ENCODE results near the gene CNTN3. TPM values are rescaled to one million over a fixed set of nuclear protein-coding genes. Genes with fewer than 3 reads are reported as not detected.

The CNTN3 gene
- 8.0 TPM for polyA plus RNA-seq (2013, experiment 1 of 2; ENCODE audit: insufficient read length)
- 7.3 TPM for polyA plus RNA-seq (2013, experiment 2 of 2; ENCODE audit: insufficient read length)

DNA sequence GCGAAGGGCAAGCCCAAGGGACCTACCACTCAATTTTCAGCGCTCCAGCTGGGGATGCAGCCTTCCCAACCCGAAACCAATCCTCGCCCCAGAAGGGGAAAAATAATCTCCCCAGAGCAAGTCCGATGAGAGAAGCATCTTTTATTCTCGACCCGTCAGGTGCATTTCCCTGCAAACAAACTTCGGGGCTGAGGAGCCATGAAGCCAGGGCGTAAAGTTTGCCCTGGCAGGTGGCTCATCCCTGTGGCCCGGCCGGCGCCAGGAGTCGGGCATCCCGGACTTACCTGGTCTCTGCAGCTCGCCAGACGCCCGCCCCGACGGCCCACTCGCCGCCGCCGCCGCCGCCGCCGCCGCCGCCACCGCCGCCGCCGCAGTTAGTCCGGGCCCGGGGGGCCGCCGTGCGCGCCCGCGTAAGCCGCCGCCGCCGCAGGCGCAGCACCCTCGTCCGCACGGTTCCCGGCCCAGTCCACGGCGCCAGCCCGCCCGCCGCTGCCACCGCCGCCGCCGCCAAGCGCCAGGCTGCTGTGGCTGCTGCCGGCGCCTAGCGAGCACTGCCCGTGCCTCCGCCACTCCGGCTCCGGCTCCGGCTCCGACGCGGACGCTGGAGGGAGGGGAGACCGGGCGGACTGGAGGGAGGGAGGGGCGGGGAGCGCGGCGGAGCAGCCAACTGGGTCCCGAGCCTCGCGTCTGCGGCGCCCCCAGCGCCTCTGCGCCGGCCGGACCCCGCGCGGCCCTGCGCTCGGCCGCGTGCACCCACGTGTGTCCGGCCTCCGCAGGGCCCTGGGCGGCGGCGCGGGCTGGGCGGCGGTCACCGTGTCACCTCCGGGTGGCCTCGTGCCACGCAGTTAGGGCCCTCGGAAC is at the start of gene CNTN3:
Gene CNTN3 (minus strand): TSS at position 553 of the 861 bp plus-strand sequence. CDS start 93,547 bp downstream, outside the sequence.
- peak; percentile 66 for DNase-seq

DNA sequence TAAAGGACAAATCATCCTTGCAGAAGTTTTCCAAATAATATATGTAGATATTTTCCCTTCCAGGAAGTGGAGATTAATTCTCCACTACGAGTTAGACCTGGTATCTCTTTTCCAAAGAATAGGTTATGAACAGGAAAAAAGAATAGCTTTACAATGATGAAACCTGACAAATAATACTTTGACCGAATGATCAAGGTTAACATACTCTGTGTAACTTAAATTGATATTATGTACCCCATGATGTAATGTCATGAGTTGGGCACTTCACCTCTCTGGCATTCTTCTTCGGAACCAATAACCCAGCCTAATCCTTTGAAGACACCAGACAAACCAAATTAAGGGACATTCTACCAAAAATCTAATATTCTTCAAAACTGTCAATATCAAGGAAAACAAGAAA is 48.7 kb upstream of the CNTN3 start:
- no peak for DNase-seq

DNA sequence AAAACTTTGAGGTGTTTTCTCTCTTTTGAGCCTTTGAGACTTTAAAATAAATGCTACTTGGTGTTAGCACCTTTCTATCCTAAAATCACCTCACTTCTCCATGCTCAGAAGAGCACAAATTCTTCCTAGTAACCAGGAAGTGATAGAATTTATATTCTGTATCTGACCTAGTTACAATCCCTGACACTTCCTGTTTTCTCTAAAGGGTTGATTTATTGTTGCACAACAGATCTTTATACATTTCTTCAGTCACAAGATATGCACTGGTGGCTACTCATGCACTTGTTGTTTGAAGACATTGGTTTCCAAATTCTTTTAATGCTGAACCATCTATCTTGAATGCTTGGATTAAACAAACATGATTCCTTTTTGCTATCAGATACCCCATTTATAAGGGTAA is 47.2 kb upstream of the CNTN3 start:
- DNase-seq = no peak

GRCh38 chr3:74651885-74652284 is 37.4 kb upstream of the CNTN3 start:
- no peak for DNase-seq

GRCh38 chr3:74651292-74651691 is 36.8 kb upstream of the CNTN3 start:
- DNase-seq = peak; percentile 30

DNA sequence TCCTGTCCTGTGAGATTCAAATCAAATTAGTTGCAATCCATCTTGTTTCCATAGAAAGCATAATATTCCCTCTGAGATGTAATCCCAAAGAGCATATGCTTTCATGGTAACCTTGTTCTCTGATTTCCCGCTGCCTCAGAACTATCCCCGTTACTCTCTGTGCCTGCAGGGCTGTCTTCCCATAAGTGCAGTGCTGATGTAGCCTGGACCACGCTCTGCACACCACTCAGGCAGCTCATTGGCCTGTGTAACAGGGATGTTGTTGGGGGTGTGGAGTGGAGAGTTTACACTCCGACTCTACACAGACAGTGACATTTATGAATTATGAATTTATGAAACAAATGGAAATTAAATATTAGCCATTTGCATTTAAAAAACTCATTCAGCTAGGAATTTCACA is 33.6 kb upstream of the CNTN3 start:
- no peak for DNase-seq

DNA sequence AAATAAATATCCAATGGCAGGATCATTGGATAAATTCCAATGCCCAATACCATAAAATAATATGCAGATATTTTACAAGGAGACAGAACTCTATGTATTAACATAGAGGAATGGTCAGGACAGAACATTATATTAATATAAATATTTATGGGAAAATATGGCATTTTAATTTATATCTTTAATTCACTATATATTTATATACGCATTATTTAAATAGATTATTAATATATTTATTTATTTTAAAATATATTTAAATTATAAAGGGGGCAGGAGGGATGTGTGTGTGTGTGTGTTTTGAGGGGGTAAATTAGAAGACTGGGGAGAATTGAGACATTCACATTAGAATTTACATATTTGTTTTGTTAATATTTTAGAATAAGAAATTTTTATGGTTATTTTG is 31.6 kb upstream of the CNTN3 start:
- no peak for DNase-seq

- DNase-seq = peak; percentile 61
Observed at GRCh38 chr3:74643636-74644035, 29.2 kb upstream of the CNTN3 start.

GRCh38 chr3:74642876-74643275 is 28.4 kb upstream of the CNTN3 start:
- peak; percentile 34 for DNase-seq

- DNase-seq = peak; percentile 15
Observed at GRCh38 chr3:74640211-74640610, 25.8 kb upstream of the CNTN3 start.

GRCh38 chr3:74639681-74640080 is 25.2 kb upstream of the CNTN3 start:
- DNase-seq = peak; percentile 63

DNA sequence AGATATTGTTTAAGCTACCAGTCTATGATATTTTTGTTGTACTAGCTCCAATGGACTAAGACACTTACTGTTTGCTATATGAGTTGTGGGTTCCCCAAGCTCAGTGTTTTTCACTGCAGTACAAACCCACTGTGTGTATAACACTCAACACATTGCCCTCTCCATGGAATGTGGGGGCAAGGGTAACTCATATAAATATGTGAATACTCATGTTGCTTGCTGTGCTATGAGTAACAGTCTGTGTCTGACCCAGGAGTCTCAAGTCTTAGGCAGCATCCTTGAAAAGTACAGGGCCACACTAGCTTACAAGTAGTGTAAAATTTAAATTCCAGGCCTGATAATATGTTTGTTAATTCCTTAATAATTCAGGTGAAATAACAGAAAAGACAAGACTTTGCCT is 22.5 kb upstream of the CNTN3 start:
- peak; percentile 80 for DNase-seq

DNA sequence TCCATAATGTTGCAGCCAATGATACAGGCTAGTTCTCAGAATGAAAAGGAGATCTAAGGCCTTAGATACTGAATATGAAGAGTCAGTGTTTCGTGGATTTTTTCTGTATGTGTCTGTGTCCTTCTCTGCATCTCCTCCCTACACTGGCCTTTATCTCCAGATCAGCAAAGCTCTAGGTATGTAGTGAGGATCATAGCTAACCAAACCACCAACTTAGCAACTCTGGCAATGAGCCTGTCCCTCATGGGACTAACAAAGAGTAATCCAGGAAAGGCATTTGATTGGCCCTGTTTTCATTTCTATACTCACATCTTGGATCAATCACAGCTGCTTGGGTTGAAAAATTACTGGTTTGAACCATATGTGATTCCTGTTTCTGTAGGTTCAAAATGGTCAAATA is 18.6 kb upstream of the CNTN3 start:
- peak; percentile 87 for DNase-seq

DNA sequence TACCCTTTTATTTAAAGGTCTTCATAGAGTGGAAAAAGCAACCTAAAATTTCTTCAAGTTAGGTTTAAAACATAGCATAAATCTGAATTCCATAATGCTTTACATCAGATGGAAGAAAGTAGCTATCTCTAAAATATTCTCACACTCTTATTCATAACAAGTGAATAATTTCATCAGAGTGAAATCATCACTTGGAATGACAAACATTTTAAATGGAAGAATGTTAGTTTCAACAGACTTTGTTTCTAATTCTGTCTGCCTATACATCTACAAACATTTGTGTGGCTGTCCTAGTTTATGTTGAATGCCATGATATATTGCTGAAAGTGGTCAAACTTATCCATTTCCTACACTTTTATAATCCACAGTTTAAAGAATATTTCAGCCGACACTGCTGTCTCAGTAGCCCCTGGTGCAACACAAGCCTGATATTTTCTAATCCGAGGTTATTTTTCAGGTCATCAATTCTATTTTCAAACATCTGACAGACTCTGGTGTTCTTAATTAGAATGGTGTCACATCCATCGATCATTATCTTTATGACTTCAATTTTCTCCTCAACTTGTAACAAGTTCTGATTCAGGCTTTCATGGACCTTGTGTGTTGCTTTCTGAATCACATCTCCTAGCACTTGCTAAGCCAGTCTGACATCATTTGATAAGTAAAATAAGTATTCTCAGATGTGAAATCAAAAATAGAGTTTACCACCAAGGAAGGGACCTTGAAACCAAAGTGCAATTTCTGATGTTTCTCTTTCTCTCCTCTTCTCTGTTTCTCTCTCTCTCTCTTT is 17.1 kb upstream of the CNTN3 start:
- peak; percentile 83 for DNase-seq

DNA sequence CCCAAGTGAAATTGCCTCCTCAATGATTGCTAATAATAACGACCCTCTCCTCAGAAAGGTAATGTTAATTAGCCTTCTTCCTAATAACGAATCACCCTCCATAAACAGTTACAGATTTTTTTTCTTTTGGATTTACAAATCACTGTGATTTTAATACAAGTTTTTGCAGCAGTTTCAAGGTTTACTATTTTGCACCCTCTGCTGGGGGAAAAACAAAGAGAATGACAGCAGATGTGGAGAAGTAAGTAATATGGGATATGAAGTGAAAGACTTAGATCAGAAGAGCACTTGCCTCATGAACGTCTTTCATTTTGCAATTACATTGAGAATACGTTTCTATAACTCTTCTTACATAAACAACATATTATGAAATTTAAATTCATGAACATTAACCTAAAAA is 16.1 kb upstream of the CNTN3 start:
- peak; percentile 75 for DNase-seq

DNA sequence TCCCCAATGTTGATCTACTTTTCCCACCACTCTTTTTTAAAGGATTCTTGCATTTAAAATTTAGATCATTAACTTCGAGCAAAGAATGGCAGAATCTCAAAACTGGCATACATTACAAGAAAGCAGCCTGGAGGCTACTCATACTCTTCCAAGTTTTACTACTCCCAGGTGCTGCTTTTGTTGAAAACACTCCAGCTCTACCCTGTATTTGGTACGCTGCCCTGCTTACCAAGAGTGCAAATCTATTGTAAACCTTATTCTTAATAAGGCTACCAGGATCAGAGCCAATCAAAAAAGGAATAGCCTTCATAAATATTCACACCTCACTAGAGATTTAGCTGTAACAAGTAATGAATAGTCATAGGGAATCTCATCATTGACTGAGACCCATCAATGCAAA is 11.6 kb upstream of the CNTN3 start:
- no peak for DNase-seq

- peak; percentile 84 for DNase-seq
Observed at GRCh38 chr3:74624301-74624700, 9.8 kb upstream of the CNTN3 start.

GRCh38 chr3:74623261-74623836 is 8.9 kb upstream of the CNTN3 start:
- DNase-seq = no peak

GRCh38 chr3:74621581-74621980 is 7.1 kb upstream of the CNTN3 start:
- no peak for DNase-seq

- DNase-seq = peak; percentile 49
Observed at GRCh38 chr3:74617776-74618175, 3.3 kb upstream of the CNTN3 start.

GRCh38 chr3:74613521-74614106 is 845 bp downstream of the CNTN3 start:
- no peak for DNase-seq

- peak; percentile 62 for DNase-seq
Observed at GRCh38 chr3:74613060-74613459, 1.4 kb downstream of the CNTN3 start.

DNA sequence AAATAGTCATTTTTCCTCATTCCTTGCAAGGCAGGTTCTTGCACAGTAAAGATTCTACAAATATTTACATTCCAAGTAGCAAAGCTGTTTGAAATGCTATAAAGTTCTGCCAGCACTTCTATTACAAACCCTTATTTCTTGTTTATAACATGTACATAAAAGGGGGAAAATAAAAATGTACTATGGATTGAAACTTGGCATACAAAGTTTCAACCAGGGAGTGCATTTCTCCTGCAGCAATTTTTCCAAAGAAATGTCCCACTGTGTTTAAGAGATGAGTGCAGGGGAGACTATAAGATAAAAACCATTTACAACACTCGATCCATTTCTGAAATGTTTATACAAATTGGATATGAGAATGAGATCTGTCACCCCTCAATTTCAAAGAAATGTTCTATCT is 3.3 kb downstream of the CNTN3 start:
- DNase-seq = no peak

All from fibroblast of skin of scalp (primary cell).